Neural crest cell (in vitro differentiated cells): ENCODE results near the gene GRM8. TPM values are rescaled to one million over a fixed set of nuclear protein-coding genes. Genes with fewer than 3 reads are reported as not detected.

Experiments
- DNase-seq: peaks from one replicate; pipeline ENCODE4 v3.0.0; 2021; ENCODE audit warnings: low read depth, mixed read lengths, low spot score
- H3K27ac Mint-ChIP-seq: one replicate; pipeline ENCODE4 v1.8.0; 2021; ENCODE audit warnings: mild to moderate bottlenecking, mixed read lengths; ENCODE audit not compliant: unreplicated experiment
- H3K27me3 Mint-ChIP-seq: 2 replicates; pipeline ENCODE4 v1.8.0; 2021; ENCODE audit warnings: low read depth, mild to moderate bottlenecking, mixed read lengths
- H3K36me3 Mint-ChIP-seq: 2 replicates; pipeline ENCODE4 v1.8.0; 2021; ENCODE audit warnings: low read depth, mild to moderate bottlenecking, mixed read lengths
- H3K4me1 Mint-ChIP-seq: 2 replicates; pipeline ENCODE4 v1.8.0; 2021; ENCODE audit warnings: mixed read lengths
- H3K4me3 Mint-ChIP-seq: one replicate; pipeline ENCODE4 v1.8.0; 2021; ENCODE audit warnings: mild to moderate bottlenecking, mixed read lengths
- H3K9me3 Mint-ChIP-seq: 2 replicates; pipeline ENCODE4 v1.8.0; 2021; ENCODE audit warnings: mixed read lengths
- total RNA-seq: library from RNA; stranded (reverse); gene quantifications from 2 replicates; pipeline ENCODE4 v1.2.1, GENCODE V29; 2021
- TF ChIP-seq, protein P1 (sequence below): fragments of 200-600 bp; sonication (generic); conservative IDR thresholded peaks from 2 replicates; pipeline ENCODE4 v1.5.0; 2021; ENCODE audit warnings: antibody characterized with exemption, mild to moderate bottlenecking

The GRM8 gene
- total RNA-seq, 1 donor from 2014 or later = 2.6 TPM

DNA sequence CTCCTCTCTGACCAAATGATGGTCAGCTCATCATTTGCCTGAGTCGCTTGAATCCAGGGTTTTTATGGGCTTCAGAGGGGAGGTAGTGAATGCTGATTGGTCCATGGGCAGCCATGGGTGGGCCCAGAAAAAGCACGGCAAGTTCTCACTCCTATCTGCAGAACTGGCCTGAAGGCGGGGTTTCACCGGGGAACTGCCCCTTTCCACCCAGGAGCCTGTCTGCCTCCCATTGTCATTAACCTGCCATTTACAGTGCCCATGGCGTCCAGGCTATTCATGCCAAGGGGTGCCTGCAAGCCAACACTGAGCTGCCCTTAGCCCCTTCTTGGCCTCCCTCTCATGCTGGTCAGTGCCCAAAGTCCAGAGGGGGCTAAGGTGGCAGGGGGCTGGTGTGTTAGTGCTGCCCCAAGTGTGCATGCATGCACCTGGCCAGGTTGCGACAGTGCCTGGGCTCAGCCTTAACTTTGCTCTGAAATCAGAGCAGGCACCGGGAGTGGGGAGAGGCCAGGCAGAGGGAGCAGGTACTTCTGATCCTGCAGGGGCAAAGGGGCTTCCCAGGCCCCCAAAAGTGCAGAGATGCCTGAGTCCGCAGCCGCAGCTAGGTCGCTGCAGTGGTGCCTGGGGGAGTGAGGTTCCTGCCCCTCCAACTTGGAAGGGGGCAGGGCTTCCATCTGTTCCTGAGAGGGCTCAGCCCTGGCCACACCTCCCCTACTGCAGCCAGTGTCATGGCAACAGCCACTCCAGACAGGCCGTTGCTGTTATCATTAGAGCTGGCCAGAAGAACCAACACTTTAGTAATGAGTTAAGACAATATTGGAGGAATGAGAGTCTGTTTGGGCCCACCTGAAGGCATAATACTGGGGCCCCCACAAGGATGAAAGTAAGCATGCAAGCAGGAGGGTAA lies 561.6 kb downstream of the GRM8 start:
- no peaks in the 10 kb centered on the region for H3K27me3 Mint-ChIP-seq
- no peak overlapping the region for H3K27ac Mint-ChIP-seq
- no peak for DNase-seq
- H3K9me3 Mint-ChIP-seq = peaks cover 9% of the 10 kb centered on the region
- H3K4me1 Mint-ChIP-seq = peaks cover 10% of the 10 kb centered on the region
- TF ChIP-seq, protein P1, sequence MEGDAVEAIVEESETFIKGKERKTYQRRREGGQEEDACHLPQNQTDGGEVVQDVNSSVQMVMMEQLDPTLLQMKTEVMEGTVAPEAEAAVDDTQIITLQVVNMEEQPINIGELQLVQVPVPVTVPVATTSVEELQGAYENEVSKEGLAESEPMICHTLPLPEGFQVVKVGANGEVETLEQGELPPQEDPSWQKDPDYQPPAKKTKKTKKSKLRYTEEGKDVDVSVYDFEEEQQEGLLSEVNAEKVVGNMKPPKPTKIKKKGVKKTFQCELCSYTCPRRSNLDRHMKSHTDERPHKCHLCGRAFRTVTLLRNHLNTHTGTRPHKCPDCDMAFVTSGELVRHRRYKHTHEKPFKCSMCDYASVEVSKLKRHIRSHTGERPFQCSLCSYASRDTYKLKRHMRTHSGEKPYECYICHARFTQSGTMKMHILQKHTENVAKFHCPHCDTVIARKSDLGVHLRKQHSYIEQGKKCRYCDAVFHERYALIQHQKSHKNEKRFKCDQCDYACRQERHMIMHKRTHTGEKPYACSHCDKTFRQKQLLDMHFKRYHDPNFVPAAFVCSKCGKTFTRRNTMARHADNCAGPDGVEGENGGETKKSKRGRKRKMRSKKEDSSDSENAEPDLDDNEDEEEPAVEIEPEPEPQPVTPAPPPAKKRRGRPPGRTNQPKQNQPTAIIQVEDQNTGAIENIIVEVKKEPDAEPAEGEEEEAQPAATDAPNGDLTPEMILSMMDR = no peak
- peaks cover 4% of the 10 kb centered on the region for H3K36me3 Mint-ChIP-seq
- no peak overlapping the region for H3K4me3 Mint-ChIP-seq

DNA sequence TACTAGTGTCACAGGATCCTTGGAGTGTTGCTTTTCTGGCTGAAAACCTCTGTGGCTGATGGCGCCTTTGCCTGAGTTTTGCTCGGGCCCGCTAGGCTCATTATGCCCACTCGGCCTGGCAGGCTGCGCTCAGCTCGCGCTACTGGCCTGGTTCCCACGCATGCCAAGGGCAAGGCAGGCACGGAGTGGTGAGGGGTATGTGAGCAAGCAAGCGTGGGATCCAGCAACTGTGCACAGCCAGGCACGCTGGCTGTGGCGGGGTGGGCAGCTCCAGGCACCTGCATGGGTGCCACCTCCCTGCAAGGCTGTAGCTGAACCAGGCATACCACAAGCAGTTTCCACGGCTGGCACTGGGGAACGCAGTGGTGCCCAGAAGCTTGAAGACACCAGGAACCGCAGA lies 562.6 kb downstream of the GRM8 start:
- TF ChIP-seq, protein P1 = no peak
- DNase-seq = no peak
- Mint-ChIP-seq H3K4me3 (no peak overlapping the region), H3K27ac (no peak overlapping the region), H3K9me3 (peaks cover 9% of the 10 kb centered on the region), H3K4me1 (peaks cover 10% of the 10 kb centered on the region), H3K36me3 (peaks cover 4% of the 10 kb centered on the region), H3K27me3 (no peaks in the 10 kb centered on the region)

DNA sequence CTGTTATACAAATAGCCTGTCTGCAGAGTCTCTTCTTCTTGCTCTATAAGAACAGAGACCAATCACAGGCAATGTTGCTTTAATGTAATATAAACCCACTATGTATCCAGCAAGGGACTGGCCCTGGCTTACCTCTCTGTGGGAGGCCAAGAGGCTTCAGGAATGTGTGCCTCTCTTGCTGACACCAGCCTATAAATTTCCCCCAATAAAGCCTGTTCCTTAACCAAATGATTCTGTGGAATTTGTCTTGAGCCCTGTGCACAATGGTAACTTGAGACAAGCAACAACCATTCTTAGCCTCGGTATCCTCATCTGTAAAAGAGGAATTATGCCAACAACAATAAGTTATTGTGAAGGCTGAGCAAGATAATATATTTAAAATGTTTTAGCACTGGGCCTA lies 563.7 kb downstream of the GRM8 start:
- Mint-ChIP-seq H3K4me3 (no peak overlapping the region), H3K4me1 (peaks cover 10% of the 10 kb centered on the region), H3K9me3 (peaks cover 9% of the 10 kb centered on the region), H3K27ac (no peak overlapping the region), H3K36me3 (peaks cover 4% of the 10 kb centered on the region), H3K27me3 (no peaks in the 10 kb centered on the region)
- TF ChIP-seq, protein P1 = no peak
- DNase-seq = no peak

DNA sequence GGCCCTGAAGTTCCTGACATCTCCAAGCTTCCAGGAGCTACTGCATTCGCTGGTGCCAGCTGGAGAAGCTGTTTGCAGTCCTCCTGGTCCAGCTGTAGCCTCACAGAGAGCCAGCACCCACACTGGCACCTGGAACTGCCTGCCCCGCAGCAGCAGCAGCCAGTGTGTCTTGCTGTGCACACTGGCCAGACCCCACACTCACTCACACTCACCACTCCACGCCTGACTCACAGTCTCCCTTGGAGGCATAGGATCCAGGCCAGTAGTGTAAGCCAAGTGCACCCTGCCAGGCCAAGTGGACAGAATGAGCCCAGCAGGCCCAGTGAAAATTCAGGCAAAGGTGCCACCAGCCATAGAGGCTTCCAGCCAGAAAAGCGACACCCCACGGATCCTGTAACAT lies 566.3 kb downstream of the GRM8 start:
- Mint-ChIP-seq H3K36me3 (peaks cover 4% of the 10 kb centered on the region), H3K9me3 (peaks cover 9% of the 10 kb centered on the region), H3K27me3 (no peaks in the 10 kb centered on the region), H3K4me1 (peaks cover 10% of the 10 kb centered on the region), H3K27ac (no peak overlapping the region), H3K4me3 (no peak overlapping the region)
- TF ChIP-seq, protein P1 = no peak
- no peak for DNase-seq

DNA sequence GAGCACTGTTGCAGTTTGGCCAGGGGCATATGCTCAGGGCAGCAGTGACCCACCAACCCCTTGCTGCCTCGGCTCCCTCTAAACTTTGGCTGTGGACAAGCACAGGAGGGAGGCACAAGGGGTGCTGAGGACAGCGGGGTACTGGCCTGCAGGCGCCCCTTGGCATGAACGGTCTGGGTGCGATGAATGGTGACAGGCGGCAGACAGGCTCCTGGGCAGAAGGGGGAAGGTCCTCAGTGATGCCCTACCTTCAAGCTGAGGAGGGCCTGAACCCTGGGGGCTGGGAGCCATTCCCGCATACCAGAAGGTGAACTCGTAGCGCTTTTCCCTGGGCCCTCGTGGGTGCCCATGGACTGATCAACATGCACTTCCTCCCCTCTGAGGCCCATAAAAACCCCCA lies 567.1 kb downstream of the GRM8 start:
- TF ChIP-seq, protein P1 = no peak
- Mint-ChIP-seq H3K27me3 (no peaks in the 10 kb centered on the region), H3K9me3 (peaks cover 9% of the 10 kb centered on the region), H3K27ac (no peak overlapping the region), H3K4me1 (peaks cover 10% of the 10 kb centered on the region), H3K36me3 (peaks cover 4% of the 10 kb centered on the region), H3K4me3 (no peak overlapping the region)
- no peak for DNase-seq
